GM12878 (cell line): ENCODE results near the gene SIRT3. TPM values are rescaled to one million over a fixed set of nuclear protein-coding genes. Genes with fewer than 3 reads are reported as not detected.

Experiments
- ATAC-seq: fragments of 200-7000 bp; cut with Tn5 transposase; 3 replicates; pipeline ENCODE4 v1.9.1; 2020; ENCODE audit warnings: mild to moderate bottlenecking, moderate library complexity
- BruUV-seq: library from RNA; stranded (reverse); fragments of 400-500 nt; replicated peaks from 2 replicates; lab custom pipeline; 2021; lab: Mats Ljungman, UMichigan
- CTCF ChIA-PET: fragments of 300-600 bp; sonication (Branson Sonifier 250); formaldehyde crosslinking; extraction: SDS; loops from one replicate; lab custom pipeline; 2021; ENCODE audit warnings: inconsistent platforms; lab: Yijun Ruan, JAX
- POLR2A ChIA-PET: fragments of 350-600 bp; formaldehyde crosslinking; extraction: SDS; loops from one replicate; lab custom pipeline; 2021; ENCODE audit warnings: inconsistent platforms; lab: Charles Lee
- RAD21 ChIA-PET: fragments of 300-600 bp; sonication (Branson Sonifier 250); formaldehyde crosslinking; loops from one replicate; lab custom pipeline; 2023; ENCODE audit warnings: antibody characterized with exemption; ENCODE audit not compliant: unreplicated experiment; lab: Charles Lee
- SMC1A ChIA-PET: fragments of 300-600 bp; sonication (Branson Sonifier 250); formaldehyde crosslinking; loops from one replicate; lab custom pipeline; 2023; ENCODE audit not compliant: unreplicated experiment, uncharacterized antibody; lab: Charles Lee
- DNase-seq: peaks from one replicate; pipeline ENCODE4 v3.0.0-alpha.2; 2011; ENCODE audit warnings: low read depth, low spot score
- FAIRE-seq: peaks from 3 replicates; lab custom pipeline; 2011; peaks lifted over from hg19 to GRCh38; lab: Jason Lieb, UNC
- H2AFZ ChIP-seq: 2 replicates; pipeline ENCODE4 v1.6.0; 2011; ENCODE audit warnings: low read depth, low read length, control low read depth; ENCODE audit not compliant: control insufficient read depth
- H3K27ac ChIP-seq: 2 replicates; pipeline ENCODE4 v1.5.1; 2011; ENCODE audit warnings: control low read depth; ENCODE audit not compliant: control insufficient read depth, insufficient read depth
- H3K27me3 ChIP-seq, 2 experiments: replicated peaks in 1 of 2; 2 replicates each; pipeline versions ENCODE4 v1.6.0 to v1.6.1; 2011; ENCODE audit warnings: low read length in 1 of 2; ENCODE audit not compliant: control insufficient read depth in 2 of 2, insufficient read depth in 2 of 2
- H3K36me3 ChIP-seq, 2 experiments: 2 replicates each; pipeline ENCODE4 v1.5.1; 2011; ENCODE audit warnings: low read length in 1 of 2; ENCODE audit not compliant: control insufficient read depth in 2 of 2, insufficient read depth in 2 of 2
- H3K4me1 ChIP-seq: 2 replicates; pipeline ENCODE4 v1.6.1; 2011; ENCODE audit warnings: mild to moderate bottlenecking, low read length, moderate library complexity, mixed read lengths; ENCODE audit not compliant: control insufficient read depth, insufficient read depth
- H3K4me2 ChIP-seq: 2 replicates; pipeline ENCODE4 v1.6.0; 2011; ENCODE audit warnings: control low read depth; ENCODE audit not compliant: control insufficient read depth, insufficient read depth
- H3K4me3 ChIP-seq: fragments of 200-600 bp; sonication (generic); 2 replicates; pipeline ENCODE4 v1.5.1; 2016
- H3K79me2 ChIP-seq: 2 replicates; pipeline ENCODE4 v1.6.0; 2011; ENCODE audit warnings: low read length; ENCODE audit not compliant: control insufficient read depth, insufficient read depth
- H3K9ac ChIP-seq: 2 replicates; pipeline ENCODE4 v1.8.0; 2011; ENCODE audit warnings: low read length, control low read depth, mixed read lengths; ENCODE audit not compliant: control insufficient read depth, insufficient read depth
- H3K9me3 ChIP-seq: replicated peaks from 3 replicates; pipeline ENCODE4 v1.5.1; 2011; ENCODE audit warnings: mild to moderate bottlenecking, low read length; ENCODE audit not compliant: control insufficient read depth, insufficient read depth
- H4K20me1 ChIP-seq: 2 replicates; pipeline ENCODE4 v1.6.0; 2011; ENCODE audit not compliant: control insufficient read depth, insufficient read depth
- ASH2L ChIP-seq: fragments of 300-600, 200-600 bp; sonication (generic); IDR thresholded peaks from 2 replicates; pipeline ENCODE4 v1.6.1; 2017; ENCODE audit warnings: low read depth, mild to moderate bottlenecking, borderline replicate concordance
- BCL3 ChIP-seq: IDR thresholded peaks from 2 replicates; pipeline ENCODE4 v1.6.1; 2011; ENCODE audit warnings: borderline replicate concordance, low read depth, mild to moderate bottlenecking, moderate library complexity, low read length; ENCODE audit not compliant: insufficient read depth, poor library complexity, severe bottlenecking
- BMI1 ChIP-seq: fragments of 450-650 bp; IDR thresholded peaks from 2 replicates; pipeline ENCODE4 v1.6.1; 2016; ENCODE audit warnings: mild to moderate bottlenecking, moderate library complexity, borderline replicate concordance
- CHD2 ChIP-seq: IDR thresholded peaks from 2 replicates; pipeline ENCODE4 v1.6.1; 2011; ENCODE audit warnings: low read depth, low read length, improper control_type of control experiment, borderline replicate concordance
- E4F1 ChIP-seq: fragments of 450-650 bp; IDR thresholded peaks from 2 replicates; pipeline ENCODE4 v1.6.1; 2018; ENCODE audit warnings: borderline replicate concordance, mild to moderate bottlenecking; ENCODE audit not compliant: partially characterized antibody
- GABPA ChIP-seq: IDR thresholded peaks from 2 replicates; pipeline ENCODE4 v1.6.1; 2014; ENCODE audit warnings: antibody characterized with exemption, low read depth, mild to moderate bottlenecking, inconsistent platforms
- MXI1 ChIP-seq: fragments of 150-350 bp; IDR thresholded peaks from 2 replicates; pipeline ENCODE4 v1.6.1; 2011; ENCODE audit warnings: low read depth, mild to moderate bottlenecking, inconsistent platforms, low read length, improper control_type of control experiment
- POLR2AphosphoS2 ChIP-seq: IDR thresholded peaks from 2 replicates; pipeline ENCODE4 v1.6.1; 2011; ENCODE audit warnings: low read depth, mild to moderate bottlenecking, low read length, improper control_type of control experiment, moderate library complexity
- POU2F2 ChIP-seq: IDR thresholded peaks from 3 replicates; pipeline ENCODE4 v1.6.1; 2011; ENCODE audit warnings: low read depth, mild to moderate bottlenecking, low read length, borderline replicate concordance
- RBBP5 ChIP-seq: fragments of 200-600 bp; sonication (generic); conservative IDR thresholded peaks from 2 replicates; pipeline ENCODE4 v1.6.1; 2016
- RCOR1 ChIP-seq: conservative IDR thresholded peaks from 2 replicates; pipeline ENCODE4 v1.6.1; 2012; ENCODE audit warnings: low read depth, low read length, improper control_type of control experiment
- RFX5 ChIP-seq: IDR thresholded peaks from 2 replicates; pipeline ENCODE4 v1.6.1; 2011; ENCODE audit warnings: low read depth, low read length, improper control_type of control experiment
- SMARCA5 ChIP-seq: fragments of 450-650 bp; IDR thresholded peaks from 2 replicates; pipeline ENCODE4 v1.6.1; 2017; ENCODE audit warnings: mild to moderate bottlenecking
- SUZ12 ChIP-seq: fragments of 200-600 bp; sonication (generic); IDR thresholded peaks from one replicate; pipeline ENCODE4 v1.6.1; 2018; ENCODE audit warnings: antibody characterized with exemption, mild to moderate bottlenecking; ENCODE audit not compliant: unreplicated experiment
- ZBED1 ChIP-seq: IDR thresholded peaks from 2 replicates; pipeline ENCODE4 v1.6.1; 2016; ENCODE audit warnings: borderline replicate concordance
- ZBTB40 ChIP-seq: fragments of 450-650 bp; IDR thresholded peaks from 2 replicates; pipeline ENCODE4 v1.6.1; 2016; ENCODE audit warnings: mild to moderate bottlenecking, moderate library complexity, borderline replicate concordance
- WGBS: methylation state at CpG from one replicate; pipeline ENCODE4 v1.1.6; 2016; ENCODE audit warnings: low lambda C conversion rate; ENCODE audit not compliant: insufficient replicate concordance, insufficient coverage; ENCODE audit errors: missing lambda C conversion rate; 5-methylcytosine and 5-hydroxymethylcytosine counted together
- in situ Hi-C: fragments of 300-500 bp; cut with MboI; formaldehyde crosslinking; loops from 9 replicates; pipeline ENCODE4 v1.14.3; 2018; ENCODE audit warnings: mixed read lengths
- intact Hi-C: fragments of 100-400 bp; cut with micrococcal nuclease; formaldehyde crosslinking; loops from one replicate; pipeline ENCODE4 v1.14.2; 2022; ENCODE audit not compliant: unreplicated experiment
- polyA plus RNA-seq, 11 experiments: library from polyadenylated mRNA; depleted of rRNA in 4 of 11; unstranded in 6 of 11; stranded (reverse) in 5 of 11; fragments of >200 nt; fragmentation: Nextera tagmentation in 4 of 11; fragmentation: Illumina TruSeq in 1 of 11; extraction: Ambion mirVana in 4 of 11; extraction: Trizol in 1 of 11; gene quantifications; 1 replicate in 1 of 11; 2 replicates in 10 of 11; pipeline versions ENCODE4 v1.2.1 to v1.2.3, GENCODE V29; 2011 to 2016; ENCODE audit warnings: inconsistent platforms in 2 of 11, missing spikeins in 2 of 11, low read depth in 1 of 11
- total RNA-seq, 4 experiments: library from RNA; depleted of rRNA in 3 of 4; stranded (reverse); fragments of >200 nt in 3 of 4; fragmentation: Illumina TruSeq in 1 of 4; extraction: Trizol in 1 of 4; gene quantifications; 2 replicates each; pipeline versions ENCODE4 v1.2.1 to v1.2.3, GENCODE V29; 2013 to 2021

Gene SIRT3
- total and polyA plus RNA-seq, 10 of the 15 experiments (the other 5 are each of a cell fraction or from before 2014, with no cell fraction given), result 0.90 to 23.2 (median 12.6) TPM

- Histone ChIP-seq H2AFZ (no peak overlapping the region), H3K27ac (no peak overlapping the region), H3K9ac (no peak overlapping the region), H3K4me1 (no peaks in the 10 kb centered on the region), H3K4me3 (no peak overlapping the region), H3K36me3 (peaks cover 0 to 3% of the 10 kb centered on the region in 2 experiments; a peak in 2 of 4 replicates), H3K4me2 (no peak overlapping the region), H3K9me3 (no peaks in the 10 kb centered on the region), H3K27me3 (no peaks in the 10 kb centered on the region), H3K79me2 (no peaks in the 10 kb centered on the region), H4K20me1 (no peaks in the 10 kb centered on the region)
- FAIRE-seq (no peak), DNase-seq (no peak), ATAC-seq (no peak)
- in situ Hi-C loops, result no loop called here
- intact Hi-C loops, result no loop called here
- RAD21 ChIA-PET, result no interaction called here
- SMC1A ChIA-PET, result interaction anchor here (1.2 kb wide), 1 partner anchor 29 kb away, joined by 3 read pairs; no protein-coding TSS in a partner anchor
- no TSS peak for BruUV-seq
- POLR2A ChIA-PET, result no interaction called here
- CTCF ChIA-PET, result no interaction called here
- WGBS, result 94% methylated on average over 7 of the region's 7 CpGs
- no peak for TF ChIP-seq SUZ12
- TF ChIP-seq ZBED1, result no peak
- TF ChIP-seq E4F1, result no peak
- no peak for TF ChIP-seq ASH2L
- no peak for TF ChIP-seq SMARCA5
- no peak for TF ChIP-seq RFX5
- no peak for TF ChIP-seq RCOR1
- TF ChIP-seq ZBTB40, result no peak
- TF ChIP-seq BMI1, result no peak
- TF ChIP-seq POLR2AphosphoS2, result no peak
- TF ChIP-seq POU2F2, result no peak
- TF ChIP-seq GABPA, result no peak
- no peak for TF ChIP-seq BCL3
- TF ChIP-seq CHD2, result no peak
- no peak for TF ChIP-seq RBBP5
- TF ChIP-seq MXI1, result no peak
Observed at GRCh38 chr11:221539-221938, 14.6 kb downstream of the SIRT3 start.
